GM12872 (cell line): Measurements from ENCODE around the gene WNK2.

Source experiments
- CTCF ChIP-seq: IDR thresholded peaks from 3 replicates; pipeline ENCODE4 v1.5.1; 2011; ENCODE audit warnings: low read depth, mild to moderate bottlenecking, low read length, moderate library complexity; ENCODE audit not compliant: insufficient read depth

WNK2 gene

GRCh38 chr9:93340091-93340490 lies 156.2 kb downstream of the WNK2 start:
- TF ChIP-seq CTCF: no peak

GRCh38 chr9:93343663-93344062 lies 159.7 kb downstream of the WNK2 start:
- TF ChIP-seq CTCF: no peak

- TF ChIP-seq CTCF: no peak
These were observed 161.8 kb downstream of the WNK2 start for GRCh38 chr9:93345643-93346230.

- no peak for TF ChIP-seq CTCF
These were observed 162.5 kb downstream of the WNK2 start for GRCh38 chr9:93346231-93347112.

GRCh38 chr9:93354451-93354850 lies 170.5 kb downstream of the WNK2 start:
- no peak for TF ChIP-seq CTCF

- no peak for TF ChIP-seq CTCF
These were observed 171.9 kb downstream of the WNK2 start for GRCh38 chr9:93355827-93356226.

- no peak for TF ChIP-seq CTCF
These were observed 173.7 kb downstream of the WNK2 start for GRCh38 chr9:93357649-93358048.
